ENCODE data around the gene SUDS3.

GRCh38 chr12:118361889-118362288 is 14.5 kb upstream of the SUDS3 start:
- TF ChIP-seq POLR2A (IDR thresholded peaks at IDR 0.05; ENCODE audit: low read length) (no peak), GATA1 (IDR thresholded peaks at IDR 0.05; ENCODE audit: low read depth, low read length) (no peak)
